Measurements from ENCODE around the gene MRPS18A.

GRCh38 chr6:43627008-43627825, 60.4 kb downstream of the MRPS18A start:
- TF ChIP-seq CTCF (IDR thresholded peaks at IDR 0.05 in 4 of 5, conservative IDR thresholded peaks at IDR 0.05 in 1 of 5), result no peak
- TF ChIP-seq POLR2A (IDR thresholded peaks at IDR 0.05), result peak in 1 of 2 donors; percentile 24
